GM18508 (cell line): ENCODE data around the gene TUBB3.
"Not testable (repeated sequence)": the region's sequence is repeated elsewhere in the genome, so short reads cannot be mapped to it uniquely, and the experiment has no call there.

Experiments
- ATAC-seq: cut with Tn5 transposase; IDR thresholded peaks from one replicate; pipeline ENCODE4 v1.9.1; 2021; ENCODE audit warnings: moderate number of reproducible peaks; ENCODE audit not compliant: insufficient read depth, unreplicated experiment

TUBB3 gene

DNA sequence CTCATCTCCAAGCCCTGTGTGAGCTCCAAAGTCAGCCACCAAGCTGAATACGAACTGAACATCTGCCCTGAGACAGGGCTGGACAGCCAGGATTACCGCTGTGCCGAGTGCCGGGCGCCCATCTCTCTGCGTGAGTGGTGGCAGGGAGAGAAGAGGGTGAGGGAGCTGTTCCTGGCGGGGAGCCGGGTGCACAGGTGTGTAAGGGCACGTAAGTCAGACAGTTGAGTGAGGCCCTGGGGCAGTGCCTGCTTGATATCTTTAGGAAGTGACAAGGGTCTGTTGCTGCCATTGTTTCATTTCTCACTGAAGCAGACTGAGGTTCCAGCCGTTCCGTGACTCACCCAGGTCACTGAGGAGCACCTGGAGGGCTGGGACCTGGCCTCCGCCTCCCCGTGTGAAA lies 37.8 kb downstream of the TUBB3 start:
- no peak for ATAC-seq

DNA sequence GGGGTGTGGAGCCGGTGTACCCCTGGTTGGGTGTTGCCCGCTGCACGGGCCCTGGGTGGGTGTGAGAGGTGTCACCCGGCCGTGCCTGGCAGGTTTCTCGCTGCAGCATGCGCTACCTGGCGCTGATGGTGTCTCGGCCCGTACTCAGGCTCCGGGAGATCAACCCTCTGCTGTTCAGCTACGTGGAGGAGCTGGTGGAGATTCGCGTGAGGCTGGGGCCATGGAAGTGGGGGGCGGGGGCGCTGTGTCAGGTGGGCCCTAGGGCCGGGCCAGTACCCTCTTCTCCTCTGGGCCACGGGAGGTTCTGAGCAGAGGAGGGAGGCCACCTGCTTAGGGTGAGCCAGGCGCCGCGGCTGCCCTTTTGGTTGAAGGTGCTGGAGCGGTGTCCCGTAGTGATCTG lies 38.8 kb downstream of the TUBB3 start:
- no peak for ATAC-seq

DNA sequence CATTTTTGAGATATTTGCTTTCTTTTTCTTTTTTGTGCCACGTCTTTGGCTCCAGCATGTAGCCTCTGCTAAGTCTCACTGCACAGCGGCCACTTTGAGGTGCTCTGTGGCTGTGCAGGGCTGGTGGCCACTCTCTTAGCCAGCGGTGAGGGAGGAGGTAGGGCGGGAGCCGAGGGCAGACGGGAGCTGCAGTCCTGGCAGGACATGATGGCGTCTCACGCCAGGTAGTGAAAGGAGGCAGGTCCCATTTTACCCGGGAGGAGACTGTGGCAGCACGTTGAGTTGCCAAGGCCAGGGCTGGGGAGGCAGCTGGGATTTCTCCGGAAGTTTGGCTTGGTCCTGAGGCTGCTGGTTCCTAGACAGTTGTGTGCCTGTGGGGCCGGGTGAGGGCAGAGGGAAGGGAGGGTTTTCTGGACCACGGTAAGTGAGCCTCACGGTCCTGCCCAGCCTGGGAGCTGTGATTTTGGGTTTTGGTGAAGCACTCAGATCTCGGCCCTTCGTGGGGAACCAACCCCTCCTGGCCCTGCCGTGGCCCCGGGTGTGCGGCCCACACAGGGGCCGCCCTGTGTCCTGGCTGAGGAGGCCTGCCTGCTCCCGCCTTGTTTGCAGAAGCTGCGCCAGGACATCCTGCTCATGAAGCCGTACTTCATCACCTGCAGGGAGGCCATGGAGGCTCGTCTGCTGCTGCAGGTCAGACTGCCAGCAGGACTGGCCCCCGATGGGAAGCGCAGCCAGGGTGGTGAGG lies 39.8 kb downstream of the TUBB3 start:
- ATAC-seq, result no peak

DNA sequence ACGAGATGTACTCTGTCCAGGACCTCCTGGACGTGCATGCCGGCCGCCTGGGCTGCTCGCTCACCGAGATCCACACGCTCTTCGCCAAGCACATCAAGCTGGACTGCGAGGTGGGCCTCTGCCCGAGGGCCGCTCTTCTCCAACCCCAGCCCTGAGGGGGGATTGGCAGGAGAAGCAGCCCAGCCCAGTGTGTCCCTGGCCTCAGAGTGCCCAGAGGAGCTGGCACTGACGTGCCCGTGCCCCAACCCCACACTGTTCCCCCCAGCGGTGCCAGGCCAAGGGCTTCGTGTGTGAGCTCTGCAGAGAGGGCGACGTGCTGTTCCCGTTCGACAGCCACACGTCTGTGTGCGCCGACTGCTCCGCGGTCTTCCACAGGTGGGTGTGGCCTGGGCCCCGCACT lies 41.1 kb downstream of the TUBB3 start:
- no peak for ATAC-seq

DNA sequence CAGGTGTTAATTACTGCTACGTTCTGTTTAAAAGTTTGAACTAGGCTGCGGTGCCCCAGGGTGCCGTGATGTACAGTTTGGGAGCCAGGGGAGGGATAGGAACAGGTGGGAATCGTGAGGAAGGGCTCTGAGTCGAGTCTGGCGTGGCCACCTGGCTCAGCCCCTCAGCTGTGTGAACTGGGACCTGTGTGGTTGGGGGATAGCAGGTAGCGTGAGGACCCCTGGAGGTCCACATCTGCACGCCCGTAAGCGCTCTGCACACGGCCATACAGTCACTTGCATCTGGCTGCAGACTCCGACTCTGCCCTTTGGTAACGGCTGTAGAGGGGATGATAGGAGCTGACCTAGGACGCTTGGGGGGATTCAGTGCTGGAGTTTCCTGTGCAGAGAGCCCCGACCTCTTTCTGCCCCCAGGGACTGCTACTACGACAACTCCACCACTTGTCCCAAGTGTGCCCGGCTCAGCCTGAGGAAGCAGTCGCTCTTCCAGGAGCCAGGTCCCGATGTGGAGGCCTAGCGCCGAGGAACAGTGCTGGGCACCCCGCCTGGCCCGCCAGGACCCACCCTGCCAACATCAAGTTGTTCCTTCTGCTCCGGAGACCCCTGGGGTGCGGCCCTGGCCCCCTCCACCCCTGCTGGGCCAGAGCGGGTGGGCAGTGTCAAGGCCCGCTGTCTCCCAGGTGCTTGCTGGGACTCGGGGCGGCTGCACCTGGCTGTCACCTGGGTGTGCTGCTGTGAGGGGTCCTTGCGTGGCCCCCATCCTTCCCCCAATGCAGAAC lies 42.5 kb downstream of the TUBB3 start:
- no peak for ATAC-seq

DNA sequence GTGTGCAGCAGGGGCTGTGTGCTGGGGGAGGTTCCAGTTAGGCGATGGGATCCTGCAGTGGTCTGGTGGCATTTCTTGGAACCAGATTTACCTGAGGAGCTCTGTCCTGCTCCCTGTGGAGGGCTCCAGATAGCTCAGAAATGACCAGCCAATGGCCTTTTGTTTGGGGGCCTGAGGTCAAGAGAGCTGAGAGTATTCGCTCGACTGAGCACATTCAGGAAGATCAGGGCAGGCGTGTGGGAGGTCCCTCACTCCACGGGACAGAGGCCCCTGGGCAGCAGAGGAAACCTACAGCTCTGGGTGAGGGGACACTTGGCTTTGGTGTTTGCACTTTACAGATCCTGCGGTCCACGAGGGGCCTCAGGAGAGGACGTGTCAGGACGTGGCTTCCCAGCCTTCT lies 43.6 kb downstream of the TUBB3 start:
- ATAC-seq, result no peak

DNA sequence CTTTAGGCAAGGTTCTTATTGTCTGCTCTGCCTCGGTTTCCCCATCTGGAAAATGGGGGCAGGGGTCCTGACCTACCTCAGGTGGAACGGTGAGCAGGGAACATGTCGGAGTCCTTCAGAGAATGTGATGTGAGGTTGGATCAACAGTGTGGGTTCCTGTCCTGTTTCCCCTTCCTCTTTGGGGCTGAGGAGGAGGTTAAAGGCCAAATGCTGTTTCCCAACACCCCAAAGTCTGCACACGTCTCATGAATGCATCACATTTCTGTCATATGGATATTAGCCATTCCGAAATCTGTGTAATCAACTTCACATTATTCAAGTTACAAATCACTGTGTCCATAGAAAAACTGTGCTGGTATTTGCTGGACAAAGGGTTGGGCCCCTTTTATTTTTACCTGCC lies 44.3 kb downstream of the TUBB3 start:
- ATAC-seq, result not testable (repeated sequence)

DNA sequence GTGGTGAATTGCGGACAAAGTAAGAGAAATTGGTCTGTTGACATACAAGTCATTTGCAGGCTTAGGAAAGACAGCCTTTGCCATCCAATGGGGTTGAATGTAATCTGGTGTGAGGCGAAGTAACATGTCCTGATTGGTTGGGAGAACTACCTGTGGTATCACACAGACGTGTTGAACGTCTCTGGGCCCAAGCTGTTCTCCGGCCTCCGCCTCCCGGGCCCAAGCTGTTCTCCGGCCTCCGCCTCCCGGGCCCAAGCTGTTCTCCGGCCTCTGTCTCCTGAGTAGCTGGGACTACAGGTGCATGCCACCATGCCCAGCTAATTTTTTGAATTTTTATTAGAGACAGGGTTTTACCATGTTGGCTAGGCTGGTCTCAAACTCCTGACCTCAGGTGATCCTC lies 44.9 kb downstream of the TUBB3 start:
- not testable (repeated sequence) for ATAC-seq

DNA sequence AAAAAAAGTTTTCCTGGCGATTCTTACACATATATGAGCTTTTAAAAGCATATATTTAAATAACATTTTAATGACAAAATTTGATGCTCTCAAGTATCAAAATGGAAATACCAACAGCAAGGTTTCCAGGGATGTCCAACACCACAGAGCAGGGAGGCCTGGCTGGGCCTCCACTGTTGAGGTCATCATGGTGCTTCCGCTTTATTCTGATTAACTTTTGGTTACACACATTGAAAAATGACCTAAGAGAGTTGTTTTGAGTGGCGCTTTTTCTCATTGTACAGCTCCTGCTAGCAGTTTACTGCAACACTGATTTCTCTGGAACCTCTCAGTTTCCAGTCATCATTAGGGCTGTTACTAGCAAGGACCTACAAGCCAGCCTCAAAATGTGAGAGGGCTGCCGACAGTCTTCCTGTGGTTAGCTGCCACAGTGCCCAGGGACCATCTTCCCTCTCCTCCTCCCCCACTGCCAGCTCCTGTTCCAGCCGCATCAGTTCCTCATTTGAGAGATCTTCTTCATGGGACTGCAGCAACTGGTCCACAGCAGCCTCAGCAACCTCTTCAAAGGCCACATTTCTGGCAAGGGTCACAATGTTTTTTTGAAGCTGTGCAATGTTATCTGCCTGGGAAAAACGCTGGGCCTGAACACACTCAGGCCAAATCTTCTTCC lies 46.7 kb downstream of the TUBB3 start:
- ATAC-seq, result no peak

DNA sequence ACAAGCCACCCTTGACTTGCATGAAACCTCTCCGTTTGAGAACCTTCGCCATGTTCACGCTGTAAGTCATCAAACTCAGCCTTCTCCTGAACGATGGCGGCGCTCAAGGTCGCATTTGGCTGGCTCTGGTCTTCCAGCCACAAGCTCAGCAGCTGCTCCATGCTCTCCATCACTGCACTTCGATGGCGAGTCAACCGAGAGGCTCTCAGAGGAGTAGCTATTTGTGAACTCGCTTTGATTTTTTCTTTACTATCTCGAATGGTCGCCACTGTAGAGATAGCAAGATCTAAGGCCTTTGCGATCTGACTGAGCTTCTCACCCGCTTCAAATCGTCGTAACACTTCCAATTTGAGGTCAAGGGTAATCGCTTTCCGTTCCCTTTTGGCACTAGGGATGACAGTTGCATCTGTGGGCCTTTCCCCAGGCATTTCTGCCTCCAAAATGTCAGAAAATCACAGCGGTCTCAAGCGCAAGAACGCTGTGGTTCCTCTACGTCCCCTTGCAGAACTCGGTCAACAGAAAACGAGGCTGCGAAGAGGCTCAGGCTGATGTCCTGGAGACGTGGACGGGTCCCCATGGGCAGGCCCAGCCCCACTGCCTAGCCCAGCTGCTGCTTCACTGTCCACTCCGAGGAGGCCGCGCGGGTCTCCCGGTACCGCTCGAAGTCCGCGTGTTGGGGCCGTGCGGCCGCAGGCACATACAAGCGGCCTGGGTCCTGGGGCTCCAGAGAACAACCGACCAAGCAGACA lies 48.5 kb downstream of the TUBB3 start:
- no peak for ATAC-seq

DNA sequence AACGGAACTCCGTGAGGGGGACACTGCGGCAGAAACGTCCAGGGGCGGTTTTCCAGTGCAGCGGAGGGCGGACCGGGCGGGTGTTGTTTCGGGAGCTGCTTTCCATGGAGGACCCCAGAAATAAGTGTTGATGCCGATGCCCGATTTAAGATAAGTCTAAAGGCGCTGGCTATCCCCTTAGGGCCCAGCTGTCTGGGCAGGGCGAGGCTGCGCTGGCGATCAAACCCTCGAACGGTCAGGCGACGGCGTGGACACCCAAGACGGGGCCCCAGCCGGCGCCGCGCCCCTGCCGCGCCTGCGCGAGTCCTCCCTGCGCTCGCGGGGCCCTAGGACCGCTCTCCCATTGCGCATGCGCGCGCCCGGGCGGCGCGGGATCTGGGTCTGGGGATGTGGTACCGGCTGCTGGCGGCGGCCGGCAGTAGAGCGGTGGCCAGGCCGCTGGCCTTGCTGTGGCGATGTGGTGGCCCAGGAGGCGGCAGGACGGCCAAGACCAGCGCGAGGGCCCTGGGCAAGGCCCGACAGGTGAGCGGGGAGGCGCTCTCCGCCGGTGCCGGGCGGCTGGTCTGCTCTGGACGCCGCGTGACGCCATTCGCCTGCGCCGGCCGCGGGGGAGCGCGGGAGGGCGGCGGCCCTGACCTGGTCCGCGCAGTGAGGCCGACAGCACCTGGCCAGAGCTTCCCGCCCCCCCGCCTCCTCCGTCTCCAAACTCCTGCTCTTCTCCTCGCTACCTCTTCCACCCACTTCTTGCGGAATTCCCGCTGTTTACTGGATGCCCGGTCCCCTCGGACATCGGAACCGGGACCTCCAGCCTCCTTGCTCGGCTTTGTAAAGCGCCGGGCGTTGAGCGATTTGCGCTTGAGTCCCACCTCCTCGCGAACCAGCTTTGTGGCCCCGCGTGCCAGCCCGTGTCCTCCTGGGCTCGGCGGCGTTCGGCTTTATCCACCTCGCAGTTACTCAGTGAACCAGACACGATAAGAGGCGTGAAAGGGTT lies 49.4 kb downstream of the TUBB3 start:
- ATAC-seq, result no peak

DNA sequence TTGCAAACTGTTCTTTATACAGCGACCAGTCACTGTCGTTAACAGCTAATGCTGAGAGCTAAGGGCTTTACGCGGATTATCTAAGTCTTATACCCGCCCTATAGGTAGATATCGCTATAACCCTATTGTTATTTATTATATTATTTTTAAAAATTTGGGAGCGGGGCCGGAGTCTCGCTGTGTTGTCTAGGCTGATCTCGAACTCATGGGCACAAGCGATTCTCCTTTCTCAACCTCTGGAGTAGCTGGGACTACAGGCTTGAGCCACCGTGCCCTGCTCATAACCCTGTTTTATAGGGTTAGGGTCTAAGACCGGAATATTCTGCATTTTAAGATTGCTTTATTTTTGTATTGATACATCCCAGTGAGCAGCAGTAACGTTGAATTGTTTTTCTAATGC lies 50.1 kb downstream of the TUBB3 start:
- ATAC-seq, result no peak

DNA sequence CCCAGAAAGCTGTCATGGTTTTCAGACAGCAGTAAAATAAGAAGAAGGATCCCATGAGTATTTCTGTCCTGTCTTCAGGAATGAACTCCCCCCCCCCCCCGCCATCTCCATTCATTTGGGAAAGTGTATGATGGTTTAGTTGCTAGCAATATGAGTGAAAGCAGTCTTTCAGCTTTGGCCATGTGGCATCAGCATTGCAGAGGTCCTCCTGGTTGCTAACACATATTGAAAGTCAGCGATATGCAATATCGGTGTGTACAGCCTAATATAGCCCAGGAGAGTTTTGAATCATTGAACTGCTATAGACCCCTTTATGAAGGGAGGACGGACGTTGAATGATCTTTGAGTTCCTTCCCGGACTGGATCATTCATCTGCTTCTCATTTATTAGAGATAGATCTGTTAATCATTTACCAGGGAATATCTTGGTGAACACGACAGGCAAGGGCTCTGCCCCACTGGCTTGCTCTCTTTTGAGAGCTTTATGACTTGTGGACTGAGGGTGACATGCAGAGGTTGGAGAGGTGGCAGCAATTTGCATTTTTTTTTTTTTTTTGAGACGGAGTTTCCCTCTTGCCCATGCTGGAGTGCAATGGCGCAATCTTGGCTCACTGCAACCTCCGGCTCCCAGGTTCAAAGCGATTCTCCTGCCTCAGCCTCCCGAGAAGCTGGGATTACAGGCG lies 50.7 kb downstream of the TUBB3 start:
- no peak for ATAC-seq

DNA sequence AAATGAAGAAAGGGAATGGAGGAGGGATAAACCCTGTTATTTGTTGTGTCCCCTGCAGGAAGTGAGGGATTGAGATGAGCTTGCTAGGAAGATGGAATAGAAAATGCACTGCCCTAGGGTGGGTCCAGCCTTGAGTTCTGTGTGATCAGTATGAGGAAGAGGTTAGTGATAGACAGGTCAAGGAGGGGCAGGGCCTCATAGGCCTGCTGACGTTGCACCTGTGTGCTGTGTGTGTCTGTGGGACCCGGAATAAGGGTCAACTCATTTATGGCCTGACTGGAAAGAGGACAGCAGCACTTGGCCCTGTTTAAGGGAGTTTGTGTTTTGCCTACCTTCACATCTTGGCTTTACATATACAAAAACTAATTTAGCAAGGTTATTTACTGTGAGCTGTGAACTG lies 51.7 kb downstream of the TUBB3 start:
- no peak for ATAC-seq

DNA sequence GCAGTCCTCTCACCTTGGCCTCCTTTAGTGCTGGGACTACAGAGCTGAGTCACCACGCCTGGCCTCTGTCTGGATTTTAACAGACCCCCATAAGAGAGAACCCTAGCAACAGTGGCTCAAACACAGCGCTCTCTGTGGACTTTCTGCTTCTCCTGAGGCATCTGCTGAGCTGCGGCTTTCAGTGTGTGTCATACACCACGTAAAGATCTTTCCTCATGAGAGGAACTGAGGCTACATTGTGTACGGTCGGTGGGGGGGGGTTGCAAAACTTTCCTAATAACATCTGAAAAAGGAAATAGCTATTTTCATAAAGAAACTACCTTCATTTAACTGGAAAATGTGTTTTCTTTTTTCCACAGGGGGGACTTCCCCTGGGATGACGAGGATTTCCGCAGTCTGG lies 58.3 kb downstream of the TUBB3 start:
- no peak for ATAC-seq

DNA sequence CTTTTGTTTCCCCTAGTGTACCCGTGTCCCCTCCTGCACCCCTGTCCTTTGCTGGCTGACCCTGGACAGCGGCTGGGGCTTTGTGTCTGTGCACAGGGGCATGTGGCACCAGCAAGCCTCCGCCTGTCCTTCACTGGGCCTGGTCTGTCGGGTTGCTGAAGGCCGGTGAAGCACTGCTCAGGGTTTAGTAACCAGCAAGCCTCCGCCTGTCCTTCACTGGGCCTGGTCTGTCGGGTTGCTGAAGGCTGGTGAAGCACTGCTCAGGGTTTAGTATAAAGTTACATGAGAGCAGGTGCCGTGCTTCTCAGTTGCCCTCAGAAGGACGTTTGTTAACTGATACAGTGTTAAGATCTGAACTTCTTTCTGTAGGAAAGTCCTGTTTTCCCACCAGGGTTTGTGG lies 59.2 kb downstream of the TUBB3 start:
- ATAC-seq, result no peak

DNA sequence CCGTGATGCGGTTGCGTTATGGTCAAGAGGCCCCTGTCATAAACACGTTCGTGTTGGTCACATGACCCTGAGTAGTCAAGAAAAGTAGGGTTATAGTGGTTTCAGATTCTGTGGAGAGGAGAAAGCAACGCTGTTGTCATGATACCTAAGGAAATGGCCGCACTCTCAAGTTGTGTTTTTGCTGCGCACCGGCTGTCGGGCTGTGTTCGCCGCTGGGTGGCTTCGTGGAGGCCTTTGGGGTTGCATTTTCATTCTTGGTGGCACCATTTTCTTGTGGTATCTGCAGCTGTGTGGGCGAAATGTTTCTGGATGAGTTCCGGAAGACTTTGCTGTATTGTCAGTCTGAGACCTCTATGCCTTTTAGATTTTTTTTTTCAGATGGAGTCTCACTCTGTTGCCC lies 60.4 kb downstream of the TUBB3 start:
- ATAC-seq, result no peak

DNA sequence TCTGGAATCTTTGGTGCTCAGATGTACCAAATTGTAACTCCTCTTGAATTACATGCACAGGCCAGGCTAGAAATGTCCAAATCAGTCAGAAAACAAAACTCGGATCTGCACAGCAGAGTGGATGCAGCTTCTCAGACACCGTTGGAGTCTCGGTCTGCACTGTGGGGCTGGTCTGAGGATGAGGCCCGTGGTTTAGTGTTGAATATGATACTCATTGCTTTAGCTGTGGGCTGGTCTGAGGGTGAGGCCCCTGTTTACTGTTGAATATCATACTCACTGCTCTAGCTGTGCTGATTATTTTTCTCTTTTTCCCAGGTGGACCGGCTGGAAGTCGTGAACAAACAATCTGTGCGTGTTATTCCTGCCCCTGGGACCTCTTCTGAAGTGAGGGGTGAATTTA lies 61.1 kb downstream of the TUBB3 start:
- ATAC-seq, result no peak

DNA sequence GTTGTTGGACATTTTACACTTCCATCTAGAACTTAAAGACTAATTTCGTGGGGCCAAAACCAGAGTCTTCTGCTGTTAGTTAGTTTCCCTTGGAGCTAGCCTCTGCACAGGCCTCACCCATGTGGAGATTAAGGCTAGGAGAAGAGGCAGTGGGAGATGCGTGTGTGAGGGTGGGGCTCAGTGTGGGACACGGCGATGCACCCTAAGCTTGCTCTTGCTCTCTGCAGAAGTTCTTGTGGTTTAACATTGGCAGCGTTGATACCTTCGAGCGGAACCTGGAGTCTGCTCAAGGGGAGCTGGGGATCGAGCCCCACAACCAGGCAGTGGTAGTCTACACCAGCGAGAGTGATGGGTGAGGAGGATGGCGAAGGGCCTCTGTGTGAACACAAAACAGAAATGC lies 62.1 kb downstream of the TUBB3 start:
- ATAC-seq, result no peak
